ENCODE measurements around the gene ZXDC.

ZXDC gene

DNA sequence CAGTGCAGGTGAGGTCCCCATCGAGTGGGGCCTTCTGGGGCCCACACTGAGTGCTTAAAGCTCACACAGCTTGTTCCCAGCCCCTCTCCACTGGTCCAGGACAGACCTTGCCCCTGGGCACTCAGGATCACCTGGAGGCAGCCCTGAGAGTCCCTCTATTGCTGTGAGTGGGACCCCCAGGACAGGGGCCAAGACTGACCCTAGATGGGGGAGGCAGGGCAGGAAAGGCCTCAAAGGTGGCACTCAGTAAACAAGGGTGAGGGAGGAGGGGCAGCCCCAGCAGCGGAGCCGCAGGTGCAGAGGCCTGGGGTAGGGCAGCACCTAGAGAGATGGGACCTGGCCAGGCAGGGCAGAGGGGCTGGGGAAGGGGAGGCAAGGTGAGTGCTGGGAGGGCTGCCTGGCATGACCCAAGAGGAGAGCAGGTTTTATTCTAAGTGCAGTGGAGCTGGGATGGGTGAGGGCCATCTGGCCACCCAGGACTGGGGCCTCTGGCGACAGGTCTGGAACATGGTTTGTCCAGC, 53.1 kb downstream of the ZXDC start:
- no peak for TF ChIP-seq CTCF (IDR thresholded peaks at IDR 0.05; ENCODE audit: low read depth, low read length)

GRCh38 chr3:126422121-126422520, 53.6 kb downstream of the ZXDC start:
- Histone ChIP-seq H3K4me3 (ENCODE audit: low read depth, low read length) (no peak overlapping the region), H3K36me3 (no peaks in the 10 kb centered on the region; the same call in 1 of the 2 replicates), H3K9me3 (ENCODE audit: severe bottlenecking) (peaks cover 9% of the 10 kb centered on the region), H3K27ac (no peak overlapping the region), H3K27me3 (ENCODE audit: insufficient read depth, low read depth, severe bottlenecking) (no peaks in the 10 kb centered on the region)
- no peak for DNase-seq
- TF ChIP-seq CTCF (IDR thresholded peaks at IDR 0.05; ENCODE audit: low read depth, low read length) = no peak

More for the DNA sequence above, 53.1 kb downstream of the ZXDC start:
- Histone ChIP-seq H3K36me3 (no peaks in the 10 kb centered on the region; the same call in 1 of the 2 replicates), H3K27me3 (ENCODE audit: insufficient read depth, low read depth, severe bottlenecking) (no peaks in the 10 kb centered on the region), H3K9me3 (ENCODE audit: severe bottlenecking) (peaks cover 9% of the 10 kb centered on the region), H3K27ac (no peak overlapping the region), H3K4me3 (ENCODE audit: low read depth, low read length) (no peak overlapping the region)
- DNase-seq = no peak

DNA sequence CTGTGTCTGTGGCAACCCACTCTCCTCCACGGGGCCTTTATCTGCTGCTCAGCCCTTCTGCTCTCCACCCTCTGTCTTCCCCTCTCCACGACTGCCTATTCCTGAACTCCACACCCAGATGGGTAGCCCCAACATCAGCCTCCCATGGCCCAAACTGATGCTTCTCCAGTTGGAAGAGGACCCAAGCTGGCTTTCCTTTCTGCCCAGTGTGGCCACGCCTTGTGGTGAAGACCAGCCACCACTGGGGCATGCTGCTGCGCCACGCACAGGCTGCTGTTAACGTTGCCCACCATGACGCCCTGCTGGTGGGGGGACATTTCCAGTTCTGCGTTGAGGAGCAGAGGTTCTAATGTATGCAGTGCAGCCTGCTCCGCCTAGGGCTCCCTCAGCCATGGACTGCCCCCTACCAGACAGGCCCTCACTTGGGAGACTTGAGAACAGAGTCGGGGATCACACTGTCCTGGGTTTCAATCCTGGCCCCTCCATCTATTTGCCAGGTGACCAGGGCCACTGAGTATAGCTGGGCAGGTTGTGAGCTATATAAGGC, 54.0 kb downstream of the ZXDC start:
- no peak for TF ChIP-seq CTCF (IDR thresholded peaks at IDR 0.05; ENCODE audit: low read depth, low read length)
- no peak for DNase-seq
- H3K27ac ChIP-seq = no peak overlapping the region
- no peaks in the 10 kb centered on the region; the same call in 1 of the 2 replicates for H3K36me3 ChIP-seq
- no peak overlapping the region for H3K4me3 ChIP-seq (ENCODE audit: low read depth, low read length)
- no peaks in the 10 kb centered on the region for H3K27me3 ChIP-seq (ENCODE audit: insufficient read depth, low read depth, severe bottlenecking)
- H3K9me3 ChIP-seq (ENCODE audit: severe bottlenecking) = peaks cover 9% of the 10 kb centered on the region

GRCh38 chr3:126419886-126420786, 55.6 kb downstream of the ZXDC start:
- no peak overlapping the region for H3K4me3 ChIP-seq (ENCODE audit: low read depth, low read length)
- no peaks in the 10 kb centered on the region; the same call in 1 of the 2 replicates for H3K36me3 ChIP-seq
- no peaks in the 10 kb centered on the region for H3K27me3 ChIP-seq (ENCODE audit: insufficient read depth, low read depth, severe bottlenecking)
- H3K9me3 ChIP-seq (ENCODE audit: severe bottlenecking) = no peaks in the 10 kb centered on the region
- H3K27ac ChIP-seq = no peak overlapping the region
- no peak for TF ChIP-seq CTCF (IDR thresholded peaks at IDR 0.05; ENCODE audit: low read depth, low read length)
- DNase-seq = no peak

DNA sequence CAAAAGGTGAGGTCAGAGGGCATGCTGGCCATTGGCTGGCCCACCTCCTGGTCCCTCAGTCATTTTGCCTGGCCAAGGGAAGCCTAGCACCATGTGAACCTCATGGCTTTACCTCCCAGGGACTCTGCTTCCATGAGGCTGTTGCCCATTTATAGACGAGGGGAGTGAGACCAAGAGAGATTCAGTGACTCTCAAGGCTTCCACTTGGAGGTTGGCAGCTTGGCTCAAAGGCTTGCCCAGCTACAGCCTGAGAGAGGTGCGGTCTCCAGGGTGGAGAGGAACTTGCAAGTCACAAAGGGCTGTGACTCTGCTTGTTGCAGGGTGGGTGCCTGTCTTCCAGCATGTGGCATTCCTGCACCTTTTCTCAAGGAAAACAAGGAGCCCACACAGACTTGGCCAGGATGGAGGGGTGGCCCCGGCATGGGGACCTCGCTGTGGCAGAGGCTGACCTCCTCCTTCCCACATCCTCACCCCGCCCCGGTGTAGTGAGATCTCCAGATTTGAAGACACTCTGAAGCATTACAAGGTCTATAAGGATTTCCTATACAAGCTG, 56.5 kb downstream of the ZXDC start:
- no peaks in the 10 kb centered on the region for H3K9me3 ChIP-seq (ENCODE audit: severe bottlenecking)
- no peaks in the 10 kb centered on the region for H3K27me3 ChIP-seq (ENCODE audit: insufficient read depth, low read depth, severe bottlenecking)
- H3K36me3 ChIP-seq = no peaks in the 10 kb centered on the region
- no peak for TF ChIP-seq CTCF (IDR thresholded peaks at IDR 0.05; ENCODE audit: low read depth, low read length)
- no peak overlapping the region for H3K4me3 ChIP-seq (ENCODE audit: low read depth, low read length)
- H3K27ac ChIP-seq = no peak overlapping the region
- no peak for DNase-seq
